G401.6 (cell line): ENCODE results near the gene SLC35E4.

ENCODE experiments used
- FAIRE-seq: peaks from 2 replicates; lab custom pipeline; 2012; peaks lifted over from hg19 to GRCh38; lab: Jason Lieb, UNC

Gene SLC35E4

GRCh38 chr22:30691204-30691603, 55.6 kb downstream of the SLC35E4 start:
- no peak for FAIRE-seq

- no peak for FAIRE-seq
Observed at GRCh38 chr22:30694171-30694639, 58.6 kb downstream of the SLC35E4 start.

- no peak for FAIRE-seq
Observed at GRCh38 chr22:30694640-30695350, 59.2 kb downstream of the SLC35E4 start, which contains the start of gene OSBP2. OSBP2 (plus strand) TSS chr22:30694874; CDS start chr22:30694910, 36 bp downstream.

- no peak for FAIRE-seq
Observed at GRCh38 chr22:30695351-30695851, 59.8 kb downstream of the SLC35E4 start.

GRCh38 chr22:30695871-30696655, 60.5 kb downstream of the SLC35E4 start:
- no peak for FAIRE-seq
